C4-2B (cell line): Measurements from ENCODE around the gene TRIAP1.

Experiments
- CTCF ChIP-seq: fragments of 450-650 bp; conservative IDR thresholded peaks from 2 replicates; pipeline ENCODE4 v1.5.1; 2017; ENCODE audit warnings: mild to moderate bottlenecking
- ZFX ChIP-seq: fragments of 450-650 bp; IDR thresholded peaks from 2 replicates; pipeline ENCODE4 v1.6.1; 2017

GRCh38 chr12:120425797-120426196, 20.4 kb downstream of the TRIAP1 start:
- TF ChIP-seq CTCF (no peak), ZFX (no peak)
